PC-9 (cell line): ENCODE results near the gene NUBP2. TPM values are rescaled to one million over a fixed set of nuclear protein-coding genes. Genes with fewer than 3 reads are reported as not detected.

Experiments used
- BruUV-seq: library from RNA; stranded (reverse); fragments of 400-500 nt; replicated peaks from 2 replicates; lab custom pipeline; 2021; lab: Mats Ljungman, UMichigan
- CTCF ChIA-PET: fragments of 300-600 bp; sonication (Branson Sonifier 250); formaldehyde crosslinking; loops from one replicate; lab custom pipeline; 2022; ENCODE audit warnings: antibody characterized with exemption; lab: Charles Lee
- POLR2A ChIA-PET: fragments of 300-600 bp; sonication (Branson Sonifier 250); formaldehyde crosslinking; loops from one replicate; lab custom pipeline; 2022; ENCODE audit warnings: antibody characterized with exemption; ENCODE audit not compliant: unreplicated experiment; lab: Charles Lee
- DNase-seq, 2 experiments: peaks; one replicate each; pipeline versions ENCODE4 v3.0.0 to v3.0.0-alpha.2; 2015 to 2022; ENCODE audit warnings: mixed read lengths in 1 of 2
- H2AFZ ChIP-seq: fragments of 200-600 bp; sonication (generic); 2 replicates; pipeline ENCODE4 v1.8.1; 2017; ENCODE audit warnings: antibody characterized with exemption
- H3F3A ChIP-seq: fragments of 200-600 bp; sonication (generic); 2 replicates; pipeline ENCODE4 v1.8.1; 2017; ENCODE audit warnings: antibody characterized with exemption, mild to moderate bottlenecking, low read depth; ENCODE audit not compliant: insufficient read depth
- H3K27ac ChIP-seq: fragments of 200-600 bp; sonication (generic); 2 replicates; pipeline ENCODE4 v1.6.1; 2016; ENCODE audit warnings: mixed run types
- H3K27me3 ChIP-seq: fragments of 200-600 bp; sonication (generic); 2 replicates; pipeline ENCODE4 v1.6.1; 2016; ENCODE audit warnings: low read depth, mixed run types; ENCODE audit not compliant: insufficient read depth
- H3K36me3 ChIP-seq: fragments of 200-600 bp; sonication (generic); 2 replicates; pipeline ENCODE4 v1.6.1; 2016; ENCODE audit warnings: low read depth, mixed run types
- H3K4me1 ChIP-seq: fragments of 200-600 bp; sonication (generic); replicated peaks from 2 replicates; pipeline ENCODE4 v1.6.1; 2016; ENCODE audit warnings: mixed run types; ENCODE audit not compliant: insufficient read depth
- H3K4me2 ChIP-seq: fragments of 200-600 bp; sonication (generic); 2 replicates; pipeline ENCODE4 v1.6.1; 2017; ENCODE audit warnings: mixed run types
- H3K4me3 ChIP-seq: fragments of 200-600 bp; sonication (generic); 2 replicates; pipeline ENCODE4 v1.6.1; 2016; ENCODE audit warnings: mixed run types
- H3K79me2 ChIP-seq: fragments of 200-600 bp; sonication (generic); 2 replicates; pipeline ENCODE4 v1.6.1; 2017; ENCODE audit warnings: low read depth, mixed run types
- H3K9me2 ChIP-seq: fragments of 200-600 bp; sonication (generic); 2 replicates; pipeline ENCODE4 v1.8.1; 2017; ENCODE audit warnings: mild to moderate bottlenecking; ENCODE audit not compliant: insufficient read depth
- H3K9me3 ChIP-seq: fragments of 200-600 bp; sonication (generic); 2 replicates; pipeline ENCODE4 v1.8.1; 2016; ENCODE audit warnings: low read depth; ENCODE audit not compliant: insufficient read depth
- H4K20me1 ChIP-seq: fragments of 200-600 bp; sonication (generic); 2 replicates; pipeline ENCODE4 v1.8.1; 2017; ENCODE audit not compliant: insufficient read depth
- CTCF ChIP-seq: fragments of 200-600 bp; sonication (generic); conservative IDR thresholded peaks from 2 replicates; pipeline ENCODE4 v1.6.1; 2017; ENCODE audit warnings: mixed run types, antibody characterized with exemption, mild to moderate bottlenecking, moderate library complexity
- EZH2 ChIP-seq: fragments of 200-600 bp; sonication (generic); IDR thresholded peaks from 2 replicates; pipeline ENCODE4 v1.8.0; 2017; ENCODE audit warnings: antibody characterized with exemption, low read depth
- intact Hi-C: fragments of 100-400 bp; cut with micrococcal nuclease; formaldehyde crosslinking; loops from one replicate; pipeline ENCODE4 v1.10.0; 2022; ENCODE audit not compliant: unreplicated experiment
- total RNA-seq: library from RNA; stranded (reverse); gene quantifications from 2 replicates; pipeline ENCODE4 v1.2.3, GENCODE V29; 2021

NUBP2 gene
- total RNA-seq, 1 experiment from 2014 or later, result 80.0 TPM

- CTCF ChIA-PET, result no interaction called here
- no TSS peak for BruUV-seq
- no peaks in the 10 kb centered on the region for H3K27me3 ChIP-seq
Observed at GRCh38 chr16:1768767-1769401, 13.9 kb upstream of the NUBP2 start.

GRCh38 chr16:1769402-1770300 lies 13.1 kb upstream of the NUBP2 start:
- Histone ChIP-seq H4K20me1 (peaks cover 11% of the 10 kb centered on the region), H3K4me2 (peak overlapping the region; percentile 99; the same call in 1 of the 2 replicates), H3K9me2 (no peaks in the 10 kb centered on the region), H3F3A (peaks cover 31% of the 10 kb centered on the region; the same call in 1 of the 2 replicates), H3K9me3 (no peaks in the 10 kb centered on the region), H3K4me1 (peaks cover 14% of the 10 kb centered on the region), H3K79me2 (peaks cover 27% of the 10 kb centered on the region), H2AFZ (no peak overlapping the region), H3K36me3 (0 out of 2 replicates have a peak, but pooled peaks cover 5% of the 10 kb centered on the region), H3K4me3 (peak overlapping the region; percentile 77; the same call in 1 of the 2 replicates), H3K27me3 (no peaks in the 10 kb centered on the region), H3K27ac (no peak overlapping the region)
- no peak for DNase-seq
- BruUV-seq, result no TSS peak
- CTCF ChIA-PET, result no interaction called here
- TF ChIP-seq CTCF, result no peak
- POLR2A ChIA-PET, result interaction anchor here (0.6 to 0.7 kb wide), 2 partner anchors 13 to 24 kb away, joined by 3 to 4 read pairs; partner anchors contain the start of genes NUBP2 and SPSB3
- intact Hi-C loops, result loop anchor here (5.0 kb wide), 2 partner anchors 92 to 193 kb away; partner anchors contain the start of genes JPT2 and RPS2

More at GRCh38 chr16:1768767-1769401, 13.9 kb upstream of the NUBP2 start:
- peaks cover 3% of the 10 kb centered on the region; the same call in 1 of the 2 replicates for H4K20me1 ChIP-seq
- H3K4me2 ChIP-seq, result no peak overlapping the region
- no peaks in the 10 kb centered on the region for H3K9me2 ChIP-seq
- no peak overlapping the region for H3K27ac ChIP-seq
- no peak overlapping the region for H2AFZ ChIP-seq
- H3F3A ChIP-seq, result peaks cover 24% of the 10 kb centered on the region; the same call in 1 of the 2 replicates
- 0 out of 2 replicates have a peak, but pooled peaks cover 5% of the 10 kb centered on the region for H3K36me3 ChIP-seq
- H3K79me2 ChIP-seq, result peaks cover 20% of the 10 kb centered on the region
- H3K4me3 ChIP-seq, result no peak overlapping the region
- H3K9me3 ChIP-seq, result no peaks in the 10 kb centered on the region
- intact Hi-C loops, result no loop called here
- POLR2A ChIA-PET, result interaction anchor here (0.7 kb wide), 1 partner anchor 14 kb away, joined by 4 read pairs; the partner anchor contains the start of genes NUBP2 and SPSB3
- H3K4me1 ChIP-seq, result peaks cover 9% of the 10 kb centered on the region
- DNase-seq, result no peak
- TF ChIP-seq EZH2, result no peak
- TF ChIP-seq CTCF, result no peak
